ENCODE results near the gene SLC11A2.

DNA sequence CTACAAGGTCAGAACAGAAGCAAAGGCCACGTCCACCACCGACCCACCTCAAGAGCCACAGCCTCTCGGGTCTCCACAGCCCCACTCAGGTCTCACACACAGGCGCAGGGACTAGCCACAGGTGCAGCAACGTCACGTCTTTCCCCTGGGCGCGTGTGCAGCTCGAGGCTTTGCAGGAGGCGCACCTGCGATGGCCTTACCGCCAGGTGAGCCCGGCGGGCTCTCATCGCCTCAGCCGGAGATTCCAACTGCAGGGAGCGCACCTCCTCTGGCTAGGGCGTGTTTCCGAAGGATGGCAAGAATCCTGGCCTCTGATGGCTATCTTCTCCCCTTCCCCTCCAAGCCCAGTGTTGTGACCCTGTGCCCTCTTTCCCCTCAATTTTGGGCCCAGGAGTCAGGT lies 73.7 kb downstream of the SLC11A2 start, which contains the start of gene HIGD1C:
- no peak for TF ChIP-seq POLR2AphosphoS5 (IDR thresholded peaks at IDR 0.05)
- TF ChIP-seq POLR2A (IDR thresholded peaks at IDR 0.05), result no peak
- TF ChIP-seq, protein P1, sequence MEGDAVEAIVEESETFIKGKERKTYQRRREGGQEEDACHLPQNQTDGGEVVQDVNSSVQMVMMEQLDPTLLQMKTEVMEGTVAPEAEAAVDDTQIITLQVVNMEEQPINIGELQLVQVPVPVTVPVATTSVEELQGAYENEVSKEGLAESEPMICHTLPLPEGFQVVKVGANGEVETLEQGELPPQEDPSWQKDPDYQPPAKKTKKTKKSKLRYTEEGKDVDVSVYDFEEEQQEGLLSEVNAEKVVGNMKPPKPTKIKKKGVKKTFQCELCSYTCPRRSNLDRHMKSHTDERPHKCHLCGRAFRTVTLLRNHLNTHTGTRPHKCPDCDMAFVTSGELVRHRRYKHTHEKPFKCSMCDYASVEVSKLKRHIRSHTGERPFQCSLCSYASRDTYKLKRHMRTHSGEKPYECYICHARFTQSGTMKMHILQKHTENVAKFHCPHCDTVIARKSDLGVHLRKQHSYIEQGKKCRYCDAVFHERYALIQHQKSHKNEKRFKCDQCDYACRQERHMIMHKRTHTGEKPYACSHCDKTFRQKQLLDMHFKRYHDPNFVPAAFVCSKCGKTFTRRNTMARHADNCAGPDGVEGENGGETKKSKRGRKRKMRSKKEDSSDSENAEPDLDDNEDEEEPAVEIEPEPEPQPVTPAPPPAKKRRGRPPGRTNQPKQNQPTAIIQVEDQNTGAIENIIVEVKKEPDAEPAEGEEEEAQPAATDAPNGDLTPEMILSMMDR (IDR thresholded peaks at IDR 0.05), result no peak
- no peak for TF ChIP-seq EP300 (IDR thresholded peaks at IDR 0.05)
